NK-92 treated with Interleukin-12 subunit alpha and Interleukin-12 subunit beta, amount 100 ng/mL, for 24 hours (cell line): ENCODE results near the gene TSEN34.

Experiments
- DNase-seq: peaks from one replicate; lab custom pipeline; 2025; lab: John Stamatoyannopoulos, UW

TSEN34 gene

DNA sequence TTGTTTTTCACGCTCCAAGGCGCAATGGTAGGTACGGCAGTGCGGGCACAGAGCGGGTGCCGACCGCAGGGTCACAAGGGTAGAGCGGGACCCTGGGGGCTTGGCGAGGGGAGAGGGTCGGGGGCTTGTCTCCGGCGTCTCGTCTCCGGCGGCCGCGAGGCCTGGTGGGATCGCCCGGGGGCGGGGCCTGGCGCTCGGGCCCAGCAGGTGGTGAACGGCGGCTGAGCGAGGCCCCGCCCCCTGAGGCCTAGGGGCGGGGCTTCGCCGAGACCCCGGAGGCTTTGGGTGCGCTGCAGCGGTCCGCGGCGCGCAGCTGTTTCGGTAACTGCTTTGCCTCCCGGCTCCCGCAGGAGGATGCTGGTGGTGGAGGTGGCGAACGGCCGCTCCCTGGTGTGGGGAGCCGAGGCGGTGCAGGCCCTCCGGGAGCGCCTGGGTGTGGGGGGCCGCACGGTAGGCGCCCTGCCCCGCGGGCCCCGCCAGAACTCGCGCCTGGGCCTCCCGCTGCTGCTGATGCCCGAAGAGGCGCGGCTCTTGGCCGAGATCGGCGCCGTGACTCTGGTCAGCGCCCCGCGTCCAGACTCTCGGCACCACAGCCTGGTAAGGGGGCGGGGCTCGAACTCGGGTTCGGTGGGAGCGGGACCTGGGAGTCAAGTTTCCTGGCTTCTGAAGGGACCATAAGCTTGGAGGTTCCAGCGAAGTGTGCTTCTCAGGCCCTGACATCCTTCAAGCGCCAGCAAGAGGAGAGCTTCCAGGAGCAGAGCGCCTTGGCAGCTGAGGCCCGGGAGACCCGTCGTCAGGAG, at the start of gene TSEN34:
TSEN34 (plus strand) TSS at position 298 of the 800 bp plus-strand sequence; CDS start at position 355, 57 bp downstream.
- peak; percentile 90 for DNase-seq

- DNase-seq, result no peak
Observed at GRCh38 chr19:54141356-54141755, 49.8 kb upstream of the TSEN34 start.

DNA sequence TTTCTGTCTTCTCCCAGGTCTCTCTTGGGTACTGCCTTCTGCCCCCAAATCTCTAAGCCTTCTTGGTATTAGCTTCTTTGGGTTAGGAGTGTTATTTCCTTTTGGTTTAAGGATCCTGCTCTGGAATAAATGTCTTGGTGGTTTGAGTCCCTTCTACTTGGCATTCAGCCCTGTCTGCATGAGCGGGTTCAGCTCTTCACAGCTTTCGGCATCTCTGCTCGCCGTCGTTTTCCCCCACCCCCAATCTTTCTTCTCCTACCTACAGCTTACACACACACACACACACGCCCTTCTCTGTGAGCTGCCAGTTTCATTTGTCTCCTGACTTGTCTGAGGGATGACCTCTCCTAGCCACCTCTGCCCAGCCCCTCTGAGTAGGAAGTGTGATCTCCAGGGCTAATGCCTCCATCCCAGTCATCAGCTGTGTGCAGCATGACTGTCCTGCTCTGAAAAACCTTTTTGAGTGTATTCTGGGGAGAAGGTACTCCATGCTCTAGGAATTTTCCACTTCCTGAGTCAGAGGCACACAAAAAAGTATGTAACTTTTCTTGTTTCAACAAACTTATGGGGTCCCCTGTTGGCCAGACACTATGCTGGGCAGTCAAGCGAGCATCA, 48.8 kb upstream of the TSEN34 start:
- no peak for DNase-seq

- no peak for DNase-seq
Observed at GRCh38 chr19:54145541-54146158, 45.5 kb upstream of the TSEN34 start.

DNA sequence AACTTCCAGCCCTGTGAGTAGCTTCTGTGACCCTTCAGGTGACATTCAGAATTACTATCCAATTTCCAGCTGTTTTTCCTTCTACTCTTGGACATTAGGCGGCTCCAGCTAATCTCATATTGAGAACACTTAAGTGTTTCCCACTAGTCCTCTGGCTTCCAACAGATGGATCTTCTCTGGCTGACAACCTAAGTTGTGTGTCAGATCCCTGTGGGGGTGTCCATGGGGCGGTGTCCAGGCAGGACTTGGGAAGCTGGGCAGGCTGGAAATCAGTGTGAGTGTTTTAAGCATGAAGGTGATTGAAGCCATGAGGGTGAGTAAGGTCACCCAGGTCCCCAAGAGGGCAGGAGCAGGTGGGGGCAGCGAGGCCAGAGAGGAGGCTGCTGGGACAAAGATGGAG, 43.4 kb upstream of the TSEN34 start:
- DNase-seq, result no peak

GRCh38 chr19:54148158-54148557, 43.0 kb upstream of the TSEN34 start:
- DNase-seq, result no peak

- no peak for DNase-seq
Observed at GRCh38 chr19:54149021-54149812, 41.9 kb upstream of the TSEN34 start.

GRCh38 chr19:54151362-54152035, 39.6 kb upstream of the TSEN34 start:
- no peak for DNase-seq

DNA sequence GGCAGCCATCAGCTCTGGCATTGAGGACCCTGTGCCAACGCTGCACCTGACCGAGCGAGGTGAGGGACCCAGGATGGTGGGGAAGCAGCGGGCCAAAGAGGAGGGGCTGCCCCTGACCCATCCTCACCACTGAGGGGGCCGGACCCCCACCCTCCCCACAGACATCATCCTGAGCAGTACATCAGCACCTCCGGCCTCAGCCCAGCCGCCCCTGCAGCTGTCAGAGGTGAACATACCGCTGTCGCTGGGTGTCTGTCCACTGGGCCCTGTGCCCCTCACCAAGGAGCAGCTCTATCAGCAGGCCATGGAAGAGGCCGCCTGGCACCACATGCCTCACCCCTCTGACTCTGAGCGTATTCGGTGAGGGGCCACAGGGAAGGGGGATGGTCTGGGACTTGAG, 38.8 kb upstream of the TSEN34 start:
- no peak for DNase-seq

GRCh38 chr19:54152878-54153524, 38.1 kb upstream of the TSEN34 start:
- DNase-seq, result no peak

DNA sequence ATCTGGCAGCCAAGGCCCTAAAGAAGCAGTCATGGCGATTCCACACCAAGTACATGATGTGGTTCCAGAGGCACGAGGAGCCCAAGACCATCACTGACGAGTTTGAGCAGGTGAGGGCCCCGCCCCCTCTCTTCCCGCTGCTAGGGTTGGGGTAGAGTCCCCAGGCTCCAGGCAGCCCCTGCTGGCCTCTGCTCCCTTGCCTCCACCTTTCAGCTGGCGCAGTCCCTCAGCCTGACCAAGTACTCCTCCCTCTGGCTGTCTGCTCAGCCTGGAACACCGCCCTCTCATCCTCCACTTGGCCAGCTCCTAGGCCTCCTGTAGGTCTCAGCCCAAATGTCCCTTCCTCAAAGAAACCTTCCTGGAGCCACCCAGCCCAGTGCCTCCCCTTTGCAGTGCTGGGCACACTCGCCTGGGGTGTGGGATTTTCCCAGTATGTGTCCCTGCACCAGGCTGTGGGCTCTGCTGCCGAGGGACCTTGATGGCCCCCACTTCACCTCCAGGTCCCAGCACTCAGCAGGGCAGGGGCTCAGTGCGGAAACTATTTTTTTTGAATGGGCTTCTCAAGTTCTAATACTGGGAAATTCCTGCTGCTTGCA, 37.3 kb upstream of the TSEN34 start:
- no peak for DNase-seq

DNA sequence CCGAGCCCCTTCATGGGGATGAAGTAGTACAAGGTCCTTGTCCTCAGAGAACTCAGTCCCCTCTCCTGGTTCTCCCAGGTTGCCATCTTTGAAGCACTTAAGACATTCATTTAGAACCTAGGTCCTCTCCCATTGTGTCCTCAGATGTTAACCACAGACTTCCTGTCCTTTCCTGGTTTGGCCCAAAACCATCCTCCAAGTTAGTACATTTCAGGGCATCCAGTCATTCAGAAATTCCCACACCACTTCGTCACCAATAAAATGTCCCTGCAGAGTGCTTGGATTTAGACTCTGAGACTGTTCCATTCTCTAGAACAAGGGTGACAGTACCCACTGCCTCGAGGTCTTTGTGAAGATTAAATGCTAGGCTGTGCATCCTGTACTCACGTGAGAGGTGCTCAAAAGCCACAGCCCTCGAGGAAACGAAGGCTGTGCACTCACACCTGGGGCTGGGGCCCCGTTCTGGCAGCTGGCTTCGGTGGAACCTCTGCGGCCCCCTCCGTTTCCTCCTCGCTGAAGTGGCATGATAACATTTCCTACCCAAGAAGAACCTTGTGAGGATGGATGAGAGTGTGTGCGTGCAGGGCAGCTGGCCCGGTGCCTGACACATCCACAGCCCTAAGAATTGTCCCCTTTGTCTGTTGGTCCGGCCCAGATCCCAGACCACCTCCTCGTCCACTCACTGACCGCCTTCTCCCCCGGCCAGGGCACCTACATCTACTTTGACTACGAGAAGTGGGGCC, 36.3 kb upstream of the TSEN34 start:
- no peak for DNase-seq

DNA sequence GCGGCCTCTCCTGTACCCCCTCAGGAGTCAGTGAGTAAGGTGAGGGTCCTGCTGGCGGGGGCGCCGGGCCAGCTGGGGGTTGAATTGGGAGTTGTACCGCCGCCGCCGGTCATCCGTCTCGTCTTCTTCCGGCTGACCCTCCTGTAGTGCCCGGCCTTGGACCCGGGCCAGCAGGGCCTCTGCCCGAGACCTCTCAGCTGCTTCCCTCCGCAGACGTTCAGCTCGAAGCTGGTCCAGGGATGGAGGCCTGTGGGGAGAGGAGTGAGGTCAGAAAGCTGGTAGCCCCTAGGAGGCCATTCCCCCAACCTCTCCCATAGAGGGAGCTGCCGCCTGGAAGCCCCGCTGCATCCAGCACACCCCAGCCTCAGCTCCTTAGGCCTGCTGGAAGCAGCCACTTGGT, 35.4 kb upstream of the TSEN34 start:
- DNase-seq, result no peak

GRCh38 chr19:54156490-54156889, 34.6 kb upstream of the TSEN34 start:
- no peak for DNase-seq

DNA sequence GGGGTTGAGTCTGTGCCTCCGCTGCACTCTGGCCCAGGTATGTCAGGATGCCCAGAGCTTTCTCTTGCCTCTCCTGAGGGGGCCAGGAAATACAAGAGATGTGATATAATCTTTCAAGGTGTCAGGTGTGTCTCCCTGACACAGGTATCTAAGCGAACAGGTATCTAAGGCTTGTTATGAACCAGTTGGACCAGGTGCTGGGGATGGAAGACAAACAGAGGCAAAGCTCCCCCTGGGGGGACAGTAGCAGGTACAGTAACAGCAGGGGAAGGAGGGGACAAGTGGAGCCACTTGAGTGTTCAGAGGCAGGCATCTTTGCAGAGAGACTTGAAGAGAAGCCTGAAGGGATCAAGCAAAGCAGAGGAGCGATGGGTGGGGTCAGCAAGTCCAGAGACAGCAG, 34.2 kb upstream of the TSEN34 start:
- no peak for DNase-seq

GRCh38 chr19:54158812-54159351, 32.2 kb upstream of the TSEN34 start:
- DNase-seq, result no peak

GRCh38 chr19:54159352-54160181, 31.5 kb upstream of the TSEN34 start, which contains the start of gene LENG1:
Gene LENG1, minus strand, starts transcription at chr19:54159721. Its CDS starts 26 bp downstream, at chr19:54159695.
- peak; percentile 99 for DNase-seq

DNA sequence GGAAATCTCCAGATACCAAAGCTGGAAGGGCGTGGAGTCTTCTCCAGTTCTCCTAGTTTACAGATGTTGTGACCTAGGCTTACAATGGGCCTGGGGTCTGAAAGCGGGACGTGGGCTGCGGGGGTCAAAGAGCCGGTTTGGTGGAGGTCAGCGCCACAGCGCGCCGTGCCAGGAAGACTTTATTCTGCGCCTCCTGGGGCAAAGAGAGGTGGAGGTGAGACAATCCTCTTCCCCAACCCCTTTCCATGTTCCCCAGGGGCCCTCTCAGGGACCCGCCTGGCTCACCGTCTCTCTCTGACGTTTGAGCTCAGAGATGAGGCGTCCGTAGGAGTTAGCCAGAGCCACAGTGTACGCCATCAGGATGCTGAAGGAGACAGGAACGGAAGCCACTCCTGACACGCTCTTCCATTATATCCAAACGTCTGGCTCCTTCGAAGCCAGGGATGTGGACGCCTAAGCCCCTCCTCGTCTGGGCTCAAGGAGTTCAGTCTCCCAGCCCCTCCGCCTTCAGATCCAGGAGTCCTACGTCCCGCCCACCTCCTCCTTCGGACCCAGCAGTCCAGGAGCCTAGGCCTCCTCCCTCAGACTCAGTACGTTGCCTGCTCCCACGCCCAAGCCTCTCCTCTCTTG, 30.8 kb upstream of the TSEN34 start:
- DNase-seq, result no peak
